Skeletal muscle cell (primary cell): ENCODE measurements around the gene EFHC1.
A peak's percentile ranks its signal among the peaks of the same experiment; 100 is the strongest.

Experiments
- DNase-seq: peaks from one replicate; pipeline ENCODE4 v3.0.0-alpha.2; 2010; ENCODE audit warnings: low read depth
- H3K4me3 ChIP-seq: 2 replicates; pipeline ENCODE4 v1.5.1; 2011; ENCODE audit warnings: low read depth, mild to moderate bottlenecking, control low read depth, low read length, moderate library complexity

Gene EFHC1

DNA sequence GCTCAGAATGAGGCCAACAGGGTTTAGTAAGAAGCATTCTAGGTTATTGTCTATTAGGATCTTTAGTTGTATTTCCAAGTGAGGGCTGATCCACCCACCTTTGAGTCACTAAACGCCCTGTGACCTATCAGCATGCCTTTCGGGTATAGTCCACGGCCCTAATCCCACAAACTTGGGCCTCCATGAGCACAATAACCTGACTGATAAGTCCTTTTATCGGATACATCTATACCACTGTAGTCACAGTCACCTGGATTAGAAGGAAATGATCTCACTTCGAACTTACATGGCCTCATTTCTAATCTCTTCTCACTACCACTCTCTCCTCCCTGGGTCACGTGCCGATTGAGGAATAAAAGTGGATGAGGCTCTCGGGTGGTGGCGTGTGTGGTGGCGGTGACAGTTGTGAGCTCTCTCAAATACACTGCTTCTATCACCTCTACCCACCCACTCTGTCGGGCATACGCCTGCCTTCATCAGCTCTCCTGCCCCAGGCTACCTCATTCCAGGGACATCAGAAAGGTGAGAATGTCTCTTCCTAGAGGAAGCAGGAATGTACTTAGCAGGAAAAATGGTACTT, 91.5 kb downstream of the EFHC1 start:
- DNase-seq = no peak

DNA sequence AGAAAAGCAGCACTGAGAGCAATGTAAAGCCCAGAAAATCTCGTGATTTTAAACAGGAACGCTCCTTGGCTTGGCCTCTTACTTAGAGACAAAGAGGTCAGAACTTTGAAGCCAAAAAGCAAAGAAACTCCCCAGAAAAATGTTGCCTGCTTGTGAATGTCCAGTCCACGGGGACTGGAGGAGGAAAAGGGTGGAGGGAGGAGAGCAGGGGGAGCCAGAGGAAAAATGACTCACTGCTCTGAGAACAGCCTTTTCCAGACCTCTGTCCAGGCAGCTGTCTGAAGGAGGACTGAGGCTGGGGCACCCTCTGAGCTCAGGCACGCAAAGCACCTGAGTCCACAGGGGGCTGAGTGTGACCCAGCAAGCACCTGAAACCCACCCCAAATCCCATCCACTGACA, 92.1 kb downstream of the EFHC1 start:
- DNase-seq = peak; percentile 69

More for the DNA sequence above, 91.5 kb downstream of the EFHC1 start:
- no peak overlapping the region for H3K4me3 ChIP-seq

DNA sequence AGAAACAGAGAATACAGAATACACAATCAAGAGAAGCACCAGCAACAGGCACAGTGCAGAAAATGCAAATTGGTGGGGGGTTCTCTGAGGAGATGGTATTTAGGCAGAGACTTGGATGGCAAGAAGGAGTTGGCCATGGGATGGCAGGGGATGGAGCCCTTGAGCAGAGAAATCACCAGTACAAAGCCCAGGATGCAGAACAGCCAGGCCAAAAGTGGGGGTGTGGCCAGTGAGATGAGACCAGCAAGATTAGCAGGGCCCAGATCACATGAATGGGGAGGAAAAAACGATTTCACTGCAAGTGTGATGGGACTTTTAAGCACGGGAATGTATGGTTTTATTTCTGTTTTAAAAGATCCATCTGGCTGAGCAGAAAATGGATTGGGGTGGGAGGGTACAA, 93.3 kb downstream of the EFHC1 start:
- no peak for DNase-seq
- no peak overlapping the region for H3K4me3 ChIP-seq

More for the DNA sequence above, 92.1 kb downstream of the EFHC1 start:
- H3K4me3 ChIP-seq = no peak overlapping the region

DNA sequence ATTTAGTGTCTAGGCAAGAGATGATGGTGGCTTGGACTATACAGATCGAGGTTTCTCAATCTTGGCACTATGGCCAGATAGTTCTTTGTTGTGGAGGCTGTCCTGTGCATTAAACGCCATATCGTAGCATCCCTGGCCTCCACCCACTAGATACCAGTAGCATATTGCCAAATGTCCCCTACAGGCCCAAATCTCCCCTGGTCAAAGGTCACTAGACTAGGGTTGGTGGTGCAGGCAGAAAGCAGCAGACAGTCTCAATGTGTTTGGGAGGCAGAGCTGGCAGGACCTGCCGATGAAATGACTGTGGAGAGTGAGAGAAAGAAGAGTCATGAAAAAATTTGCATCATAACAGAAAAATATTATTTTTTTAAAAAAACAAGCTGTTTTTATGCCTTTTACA, 93.8 kb downstream of the EFHC1 start:
- DNase-seq = no peak

DNA sequence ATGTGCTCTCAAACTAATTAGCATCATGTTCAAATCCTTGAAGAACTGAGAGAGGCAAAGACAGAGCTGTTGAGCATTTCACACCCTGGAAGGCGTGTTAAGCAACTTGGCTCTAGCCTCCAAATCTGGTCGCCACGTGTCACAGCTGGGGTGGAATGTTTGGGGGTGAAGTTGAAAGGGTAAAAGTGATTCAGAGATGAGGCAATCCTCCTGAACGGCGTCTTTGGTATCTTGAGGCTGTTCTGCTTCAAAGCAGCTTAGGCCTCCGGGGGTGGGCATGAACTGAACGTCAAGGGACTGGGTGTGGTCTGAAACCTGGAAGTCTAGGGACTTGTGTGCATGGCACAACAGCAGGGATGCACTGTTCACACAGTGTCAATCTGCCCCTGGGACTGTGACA, 94.4 kb downstream of the EFHC1 start:
- H3K4me3 ChIP-seq = no peak overlapping the region
- DNase-seq = peak; percentile 73

More for the DNA sequence above, 93.8 kb downstream of the EFHC1 start:
- no peak overlapping the region for H3K4me3 ChIP-seq

DNA sequence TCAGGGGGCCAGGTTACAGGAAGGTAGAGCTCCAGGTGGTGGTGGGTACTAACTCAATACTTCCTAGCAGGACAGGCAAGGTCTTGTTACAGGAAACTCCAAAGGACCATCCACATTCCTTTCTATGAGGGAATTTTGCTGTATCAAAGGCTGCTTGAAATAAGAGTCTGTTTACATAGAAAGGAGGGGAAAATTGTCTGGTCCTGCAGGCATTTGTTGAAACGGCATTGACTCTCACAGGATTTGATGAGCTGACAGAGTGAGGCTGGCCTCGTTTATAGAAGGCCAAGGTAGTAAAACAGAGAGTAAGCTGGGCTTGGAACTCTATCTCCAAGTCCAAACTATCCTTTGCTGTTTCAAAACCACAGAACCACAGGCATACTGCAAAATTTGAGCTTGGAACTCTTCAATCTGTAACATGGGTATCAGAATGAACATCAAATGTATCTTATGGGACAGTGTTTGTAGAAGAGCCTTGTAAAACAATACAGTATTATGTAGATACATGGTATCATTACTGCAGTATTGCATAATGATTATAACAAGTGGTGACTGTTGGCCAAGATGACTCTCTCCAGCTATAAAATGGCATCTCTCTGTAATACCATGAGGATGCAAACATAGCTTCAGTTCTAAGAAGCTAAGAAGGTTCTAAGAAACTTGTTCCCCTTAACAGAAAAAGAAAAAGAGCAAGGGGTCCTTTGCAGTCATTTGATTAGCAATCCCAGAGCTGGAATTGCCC, 95.2 kb downstream of the EFHC1 start:
- H3K4me3 ChIP-seq = no peak overlapping the region
- DNase-seq = no peak

DNA sequence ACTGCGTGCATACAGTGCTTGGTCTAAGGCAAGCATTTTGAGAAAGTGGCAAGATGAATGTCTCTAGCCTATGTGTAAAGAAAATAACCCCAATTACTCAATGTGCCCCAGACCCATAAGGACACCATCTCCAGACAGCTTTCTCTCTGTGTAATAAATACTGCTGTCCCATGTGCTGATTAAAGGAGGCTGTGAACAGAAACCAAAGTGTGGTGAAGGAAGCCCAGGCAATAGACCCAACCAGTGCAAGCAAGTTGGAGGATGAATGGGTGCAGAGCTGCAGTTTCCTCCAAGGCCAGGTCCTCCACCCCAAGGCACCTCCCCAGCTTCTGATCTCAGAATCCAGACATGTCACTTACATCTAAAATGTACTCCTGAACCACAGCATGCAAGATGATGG, 96.1 kb downstream of the EFHC1 start:
- H3K4me3 ChIP-seq = no peak overlapping the region
- no peak for DNase-seq

DNA sequence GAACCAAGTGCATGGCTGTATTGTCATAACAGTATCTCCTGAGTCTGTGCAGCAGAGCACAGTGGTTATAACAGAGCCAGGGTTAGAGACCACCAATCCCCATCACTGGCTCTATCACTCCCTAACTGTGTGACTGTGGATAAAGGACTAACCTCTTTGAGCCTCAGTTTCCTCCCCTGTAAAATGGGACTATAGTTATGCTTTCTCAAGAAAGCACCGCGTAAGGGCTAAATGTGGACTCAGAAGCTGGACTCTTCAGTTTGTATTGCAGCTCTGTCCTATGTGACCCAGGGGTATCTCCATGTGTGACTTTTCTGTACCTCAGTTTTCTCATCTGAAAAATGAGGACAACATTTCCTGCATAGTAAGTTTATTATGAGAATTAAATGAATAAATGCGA, 96.8 kb downstream of the EFHC1 start:
- no peak for DNase-seq
- H3K4me3 ChIP-seq = no peak overlapping the region

DNA sequence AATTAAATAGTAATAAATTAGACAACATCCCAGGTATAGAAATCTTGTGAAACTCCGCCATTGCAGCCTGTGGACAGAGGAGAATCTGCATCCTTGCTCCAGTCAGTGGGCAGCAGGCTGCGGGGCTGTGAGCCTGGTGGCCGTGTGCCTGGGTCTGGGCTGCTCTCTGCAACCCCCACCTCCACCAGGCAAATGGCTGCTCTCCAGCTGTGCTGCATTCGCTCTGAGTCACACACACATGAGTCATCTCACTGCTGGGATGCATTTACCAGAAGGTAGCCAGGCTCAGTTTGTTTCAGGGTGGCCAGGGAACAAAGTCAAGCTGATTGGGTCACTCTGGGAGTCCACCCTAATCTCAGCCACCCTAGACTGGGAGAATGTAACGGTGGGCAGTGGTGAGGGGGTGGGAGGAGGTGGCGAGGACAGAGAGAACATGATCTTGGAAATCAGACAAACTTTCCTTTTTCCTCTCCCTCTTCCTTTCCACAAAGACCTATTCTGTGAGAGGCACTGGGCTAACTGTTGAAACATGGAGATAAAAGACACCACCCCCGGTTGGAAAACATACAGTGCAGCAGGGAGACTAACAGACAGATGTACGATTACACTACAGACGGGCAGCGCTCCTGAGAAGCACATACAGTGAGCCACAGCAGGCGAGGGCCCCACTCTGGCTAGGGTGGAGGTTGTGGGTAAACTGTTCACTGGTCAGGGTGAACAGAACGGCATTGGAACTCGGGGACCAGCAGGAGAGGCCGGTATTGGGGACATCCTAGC, 97.5 kb downstream of the EFHC1 start:
- peak; percentile 94 for DNase-seq
- no peak overlapping the region for H3K4me3 ChIP-seq

DNA sequence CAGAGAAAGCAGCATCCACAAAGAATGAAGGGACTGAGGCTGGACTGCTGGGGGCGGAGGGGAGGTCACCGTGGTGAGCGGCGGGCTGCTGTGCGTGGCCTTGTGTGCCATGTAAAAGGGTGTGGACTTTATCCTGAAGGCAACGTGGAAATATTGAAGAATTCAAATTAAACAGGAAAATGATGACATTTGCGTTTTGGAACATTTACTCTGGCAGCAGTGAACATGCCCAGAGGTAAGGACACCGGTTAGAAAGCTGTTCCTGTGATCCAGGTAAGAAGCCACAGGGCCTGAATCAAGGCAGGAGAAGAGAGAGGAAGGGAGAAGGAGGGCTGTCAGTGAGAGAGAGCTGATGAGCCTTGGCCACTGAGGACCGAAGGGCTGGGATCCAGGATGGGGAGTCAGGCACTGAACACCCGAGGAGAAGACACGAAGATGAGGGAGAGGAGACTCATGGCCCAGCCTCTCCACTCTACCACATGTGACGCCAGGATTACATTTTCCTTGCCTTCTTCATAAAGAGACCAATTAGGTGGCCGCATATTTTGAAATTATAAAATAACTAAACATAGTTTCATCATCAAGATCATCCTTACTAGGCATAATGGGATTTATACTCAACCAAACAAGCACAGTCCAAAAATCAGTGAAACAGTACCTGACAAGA, 98.3 kb downstream of the EFHC1 start:
- no peak overlapping the region for H3K4me3 ChIP-seq
- no peak for DNase-seq

DNA sequence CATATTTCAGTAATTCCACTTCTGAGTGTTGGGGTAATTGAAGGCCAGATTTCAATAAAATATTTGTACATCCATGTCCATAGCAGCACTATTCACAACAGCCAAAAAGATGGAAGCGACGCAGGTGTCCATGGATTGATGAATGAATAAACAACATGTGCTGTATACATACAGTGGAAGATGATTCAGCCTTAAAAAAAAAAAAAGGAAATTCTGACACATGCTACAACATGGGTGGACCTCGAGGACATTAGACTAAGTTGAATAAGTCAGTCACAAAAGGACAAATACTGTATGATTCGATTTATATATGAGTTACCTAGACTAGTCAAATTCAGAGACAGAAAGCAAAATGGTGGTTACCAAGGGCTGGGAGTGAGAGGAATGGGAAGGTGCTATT, 99.5 kb downstream of the EFHC1 start:
- no peak overlapping the region for H3K4me3 ChIP-seq
- DNase-seq = no peak

DNA sequence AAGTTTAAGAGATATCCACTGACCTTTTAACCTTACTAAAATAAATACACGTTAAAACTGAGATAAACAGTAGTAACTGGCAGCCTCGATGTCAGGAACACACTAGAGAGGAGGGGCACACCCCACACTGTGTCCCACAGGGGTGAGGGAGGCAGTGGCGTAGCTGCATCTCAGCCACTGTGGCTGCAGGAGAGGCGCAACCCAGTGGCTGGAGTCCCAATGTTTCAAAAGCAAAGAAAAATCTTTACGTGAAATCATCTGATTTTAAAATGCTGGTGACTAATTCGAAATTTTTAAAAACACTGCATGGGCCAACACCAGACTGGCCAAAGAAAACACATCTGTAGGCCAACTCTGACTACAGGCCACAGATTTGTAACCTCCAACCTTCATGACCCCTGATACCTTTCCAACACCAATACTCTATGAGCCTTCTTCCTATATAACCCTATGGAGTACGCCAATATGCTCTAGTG, 102.0 kb downstream of the EFHC1 start:
- no peak for DNase-seq
- no peak overlapping the region for H3K4me3 ChIP-seq

DNA sequence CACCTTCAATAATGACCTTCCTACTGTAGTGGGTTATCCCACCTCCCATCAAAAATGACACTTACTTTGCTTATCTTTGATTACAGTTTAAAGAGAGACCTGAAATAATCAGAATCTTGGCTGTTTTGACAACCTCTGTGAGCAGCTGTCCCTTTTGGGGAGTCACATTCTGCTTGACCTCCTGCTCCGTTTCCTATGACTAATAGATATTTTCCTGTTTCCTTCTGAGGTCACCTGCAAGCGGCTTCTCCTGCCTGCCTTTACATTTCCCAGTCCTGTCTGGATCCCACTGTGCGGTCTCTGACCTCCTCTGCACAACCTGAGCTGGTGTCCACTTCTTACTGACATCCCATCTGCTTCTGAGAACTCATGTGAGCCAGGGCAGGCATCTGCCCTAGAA, 102.5 kb downstream of the EFHC1 start:
- DNase-seq = no peak
- H3K4me3 ChIP-seq = no peak overlapping the region

DNA sequence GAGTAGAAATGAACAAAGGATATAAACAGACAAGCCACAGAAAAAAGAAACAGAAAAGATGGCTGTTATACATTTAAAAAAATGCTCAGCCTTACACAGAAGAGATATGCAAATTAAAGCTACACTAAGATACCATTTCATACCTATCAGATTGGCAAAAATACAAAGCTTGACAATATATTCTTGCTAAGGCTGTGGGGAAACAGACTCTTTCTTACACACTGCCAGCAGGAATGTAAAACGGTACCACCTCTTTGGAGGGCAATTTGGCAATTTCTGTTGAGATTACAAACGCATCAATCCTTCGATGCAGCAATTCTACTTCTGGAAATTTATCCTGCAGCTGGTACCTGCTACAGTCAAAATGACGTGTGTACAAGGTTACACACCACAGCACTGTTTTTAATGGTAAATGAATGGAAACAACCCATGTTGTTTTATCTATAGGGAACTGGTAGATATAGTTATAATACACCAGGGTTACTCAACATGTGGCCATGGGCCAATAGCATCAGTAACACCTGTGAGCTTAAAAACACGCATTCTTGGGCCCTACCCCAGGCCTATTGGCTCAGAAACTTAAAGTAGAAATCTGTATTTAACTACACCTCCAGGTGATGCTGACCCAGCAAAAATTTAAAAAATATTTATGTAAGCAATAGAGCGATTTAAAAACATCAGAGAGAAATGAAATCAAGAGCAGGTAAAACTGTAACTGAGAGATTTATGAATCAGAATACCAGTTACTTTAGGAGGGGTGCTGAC, 103.4 kb downstream of the EFHC1 start:
- H3K4me3 ChIP-seq = no peak overlapping the region
- DNase-seq = no peak

DNA sequence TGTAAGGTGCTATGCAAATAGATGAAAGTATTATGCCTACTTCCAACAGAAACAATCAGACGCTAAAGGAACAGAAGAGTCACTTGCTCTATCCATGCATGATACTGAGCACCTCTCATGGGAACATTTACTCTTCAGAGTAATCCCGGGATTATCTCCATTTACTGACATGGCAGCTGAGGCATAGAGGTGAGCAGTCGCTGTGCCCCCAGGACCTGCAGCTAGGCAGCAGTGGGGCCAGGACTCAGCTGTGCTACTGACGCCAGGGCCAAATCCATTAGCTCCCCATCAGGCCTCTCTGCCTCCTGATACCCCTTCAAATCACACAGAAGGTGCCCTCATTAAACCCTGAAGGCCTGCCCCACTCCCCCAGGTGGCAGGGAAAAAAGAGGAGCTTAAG, 104.8 kb downstream of the EFHC1 start:
- no peak for DNase-seq
- no peak overlapping the region for H3K4me3 ChIP-seq

DNA sequence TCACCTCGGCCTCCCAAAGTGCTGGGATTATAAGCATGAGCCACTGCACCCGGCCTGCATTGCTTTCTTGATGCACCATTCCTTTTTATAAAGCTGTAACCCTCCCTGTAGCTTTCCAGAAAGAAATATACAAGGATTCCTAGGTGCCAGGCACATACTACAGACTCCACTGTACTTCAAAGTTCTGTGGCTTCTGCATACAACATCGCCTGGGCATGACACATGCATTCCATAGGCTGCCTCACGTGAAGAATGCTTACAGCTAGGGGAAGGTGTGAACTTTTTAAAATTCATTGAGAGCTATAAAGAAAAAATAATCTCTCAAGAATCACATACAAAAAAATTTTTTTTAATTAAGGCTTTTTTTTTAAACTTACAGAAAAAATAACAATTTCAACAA, 106.5 kb downstream of the EFHC1 start:
- no peak overlapping the region for H3K4me3 ChIP-seq
- no peak for DNase-seq

DNA sequence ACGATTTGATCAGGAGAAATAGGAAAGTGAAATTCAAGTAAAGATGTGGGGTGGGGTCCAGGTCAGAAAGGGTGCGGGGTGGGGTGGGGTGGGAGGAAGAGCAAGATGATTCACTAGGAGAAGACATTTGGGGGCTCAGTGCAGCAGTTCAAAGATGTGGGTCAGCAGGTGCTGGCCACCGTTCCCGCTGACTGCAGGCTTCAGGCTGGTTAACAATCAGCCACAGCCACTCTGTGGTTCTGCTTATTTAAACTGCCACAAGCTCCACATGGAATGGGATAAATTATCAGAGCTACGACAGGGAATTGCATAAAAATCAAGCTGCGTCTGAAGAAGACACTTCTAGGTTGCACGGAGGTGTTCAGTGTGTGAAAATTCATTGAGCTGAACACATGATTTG, 107.3 kb downstream of the EFHC1 start:
- no peak overlapping the region for H3K4me3 ChIP-seq
- no peak for DNase-seq

DNA sequence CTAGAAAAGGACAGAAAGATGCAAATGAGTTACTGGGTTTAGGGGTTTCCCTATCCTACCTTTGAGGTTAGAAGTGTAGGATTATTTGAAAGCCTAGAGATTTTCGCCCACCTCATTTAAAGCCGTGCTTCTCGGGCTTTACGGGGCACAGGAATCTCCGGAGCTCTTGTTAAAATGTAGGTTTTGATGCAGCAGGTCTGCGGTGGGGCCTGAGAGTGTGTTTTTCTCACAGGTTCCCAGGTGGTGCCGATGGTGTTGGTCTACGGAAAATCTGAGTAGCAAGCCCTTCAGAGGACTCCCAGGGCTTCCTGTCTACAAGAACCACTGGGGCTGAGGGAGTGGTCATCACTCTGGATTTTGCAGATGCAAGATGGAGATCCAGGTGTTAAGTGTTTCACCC, 109.2 kb downstream of the EFHC1 start:
- DNase-seq = no peak
- H3K4me3 ChIP-seq = no peak overlapping the region

DNA sequence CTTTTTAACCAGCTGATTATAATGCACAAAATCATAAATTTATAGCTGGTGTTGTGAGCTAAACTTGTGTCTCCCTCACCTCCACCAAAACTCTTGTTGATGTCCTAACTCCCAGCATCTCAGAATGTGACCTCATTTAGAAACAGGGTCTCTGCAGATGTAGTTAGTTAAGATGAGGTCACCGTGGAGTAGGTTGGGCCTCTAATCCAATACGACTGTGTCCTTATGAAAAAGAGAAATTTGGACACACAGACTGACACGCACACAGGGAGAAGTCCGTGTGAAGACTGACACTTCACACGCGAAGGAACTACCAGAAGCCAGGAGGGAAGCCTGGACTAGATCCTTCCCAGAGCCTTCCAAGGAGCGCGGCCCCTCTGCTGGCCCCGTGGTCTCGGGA, 110.2 kb downstream of the EFHC1 start:
- no peak overlapping the region for H3K4me3 ChIP-seq
- DNase-seq = no peak
